WTC11 (cell line): ENCODE data around the gene PLAA.

Experiments used
- CTCF ChIP-seq: fragments of 200-600 bp; IDR thresholded peaks from 2 replicates; pipeline ENCODE4 v1.8.0; 2022; ENCODE audit warnings: antibody characterized with exemption
- E2F4 ChIP-seq: sonication (generic); formaldehyde crosslinking; IDR thresholded peaks from 2 replicates; pipeline ENCODE4 v1.8.1; 2022; ENCODE audit warnings: low read depth, mild to moderate bottlenecking, moderate library complexity, missing genetic modification reagents, borderline replicate concordance
- NFATC4 ChIP-seq: fragments of 250-450 bp; sonication (Bioruptor Pico); IDR thresholded peaks from 2 replicates; pipeline ENCODE4 v1.9.0; 2021; ENCODE audit warnings: mild to moderate bottlenecking
- USF1 ChIP-seq: sonication (generic); formaldehyde crosslinking; IDR thresholded peaks from 2 replicates; pipeline ENCODE4 v1.8.0; 2022; ENCODE audit warnings: mild to moderate bottlenecking, missing genetic modification reagents
- ZNF317 ChIP-seq: sonication (generic); formaldehyde crosslinking; IDR thresholded peaks from 2 replicates; pipeline ENCODE4 v1.8.1; 2023; ENCODE audit warnings: low read depth, mild to moderate bottlenecking, moderate library complexity, missing genetic modification reagents, borderline replicate concordance

- TF ChIP-seq CTCF (no peak), USF1 (CRISPR knock-in tag) (no peak), E2F4 (CRISPR knock-in tag) (no peak), NFATC4 (CRISPR knock-in tag) (no peak), ZNF317 (CRISPR knock-in tag) (no peak)
Measured at GRCh38 chr9:26863074-26863473, 84.0 kb downstream of the PLAA start.
